Measurements from ENCODE around the gene ASXL1. TPM values are rescaled to one million over a fixed set of nuclear protein-coding genes. Genes with fewer than 3 reads are reported as not detected.

ASXL1 gene
- polyA plus RNA-seq, 1 donor (not counting 4 experiments of a cell fraction or from before 2014, with no cell fraction given), result 20.0 TPM

GRCh38 chr20:32460231-32460630 is 102.1 kb downstream of the ASXL1 start:
- Histone ChIP-seq H3K27me3 (ENCODE audit: control insufficient read depth, extremely low read depth, insufficient read depth, low read length) (no peaks in the 10 kb centered on the region), H3K4me2 (ENCODE audit: control insufficient read depth, extremely low read depth, insufficient read depth, low read depth, low read length) (no peak overlapping the region), H3K9me3 (ENCODE audit: control insufficient read depth, low read depth, low read length) (no peaks in the 10 kb centered on the region), H3K27ac (ENCODE audit: control insufficient read depth, insufficient read depth, low read length) (no peak overlapping the region), H3K9me1 (ENCODE audit: control insufficient read depth, extremely low read depth, insufficient read depth, low read length) (no peaks in the 10 kb centered on the region), H3K4me3 (ENCODE audit: control insufficient read depth in 2 of 3, extremely low read depth in 1 of 3, insufficient read depth in 2 of 3, low read depth in 1 of 3, low read length in 3 of 3) (no peak overlapping the region), H2AFZ (ENCODE audit: control insufficient read depth, low read length) (no peak overlapping the region), H3K9ac (ENCODE audit: control insufficient read depth, extremely low read depth, insufficient read depth, low read length) (no peak overlapping the region), H3K79me2 (ENCODE audit: control insufficient read depth, insufficient read depth, low read length) (no peaks in the 10 kb centered on the region), H3K4me1 (ENCODE audit: control insufficient read depth, extremely low read depth, insufficient read depth, low read length) (no peaks in the 10 kb centered on the region), H4K20me1 (ENCODE audit: control insufficient read depth, extremely low read depth, insufficient read depth, low read length) (no peaks in the 10 kb centered on the region), H3K36me3 (ENCODE audit: control insufficient read depth in 2 of 2, extremely low read depth in 1 of 2, insufficient read depth in 2 of 2, low read length in 2 of 2) (no peaks in the 10 kb centered on the region)
- FAIRE-seq (no peak), DNase-seq (ENCODE audit: low read depth, low spot score) (no peak)
- dilution Hi-C loops (cut with MboI; ENCODE audit: extremely low pct_ligation_motif_present, low sequenced_read_pairs), result no loop called here
- TF ChIP-seq CTCF (optimal IDR thresholded peaks at IDR 0.05 in 1 of 3, IDR thresholded peaks at IDR 0.05 in 1 of 3, conservative IDR thresholded peaks at IDR 0.05 in 1 of 3; ENCODE audit: extremely low read depth in 1 of 3, insufficient read depth in 2 of 3, low read length in 3 of 3), result no peak
- TF ChIP-seq EZH2 (IDR thresholded peaks at IDR 0.05; ENCODE audit: low read length), result no peak

- H3K4me3 ChIP-seq (ENCODE audit: control insufficient read depth in 2 of 3, extremely low read depth in 1 of 3, insufficient read depth in 2 of 3, low read depth in 1 of 3, low read length in 3 of 3), result no peak overlapping the region
- no peaks in the 10 kb centered on the region for H3K27me3 ChIP-seq (ENCODE audit: control insufficient read depth, extremely low read depth, insufficient read depth, low read length)
- no peak for FAIRE-seq
- TF ChIP-seq CTCF (optimal IDR thresholded peaks at IDR 0.05 in 1 of 3, IDR thresholded peaks at IDR 0.05 in 1 of 3, conservative IDR thresholded peaks at IDR 0.05 in 1 of 3; ENCODE audit: extremely low read depth in 1 of 3, insufficient read depth in 2 of 3, low read length in 3 of 3), result no peak
- no peak for TF ChIP-seq EZH2 (IDR thresholded peaks at IDR 0.05; ENCODE audit: low read length)
- H3K79me2 ChIP-seq (ENCODE audit: control insufficient read depth, insufficient read depth, low read length), result no peaks in the 10 kb centered on the region
- no peak overlapping the region for H3K27ac ChIP-seq (ENCODE audit: control insufficient read depth, insufficient read depth, low read length)
- no peak for DNase-seq (ENCODE audit: low read depth, low spot score)
- no peaks in the 10 kb centered on the region for H3K4me1 ChIP-seq (ENCODE audit: control insufficient read depth, extremely low read depth, insufficient read depth, low read length)
- H3K9me1 ChIP-seq (ENCODE audit: control insufficient read depth, extremely low read depth, insufficient read depth, low read length), result no peaks in the 10 kb centered on the region
- no peaks in the 10 kb centered on the region for H3K36me3 ChIP-seq (ENCODE audit: control insufficient read depth in 2 of 2, extremely low read depth in 1 of 2, insufficient read depth in 2 of 2, low read length in 2 of 2)
- dilution Hi-C loops (cut with MboI; ENCODE audit: extremely low pct_ligation_motif_present, low sequenced_read_pairs), result no loop called here
- H4K20me1 ChIP-seq (ENCODE audit: control insufficient read depth, extremely low read depth, insufficient read depth, low read length), result no peaks in the 10 kb centered on the region
- no peak overlapping the region for H2AFZ ChIP-seq (ENCODE audit: control insufficient read depth, low read length)
- no peak overlapping the region for H3K9ac ChIP-seq (ENCODE audit: control insufficient read depth, extremely low read depth, insufficient read depth, low read length)
- no peaks in the 10 kb centered on the region for H3K9me3 ChIP-seq (ENCODE audit: control insufficient read depth, low read depth, low read length)
- no peak overlapping the region for H3K4me2 ChIP-seq (ENCODE audit: control insufficient read depth, extremely low read depth, insufficient read depth, low read depth, low read length)
Observed at GRCh38 chr20:32460683-32461320, 102.7 kb downstream of the ASXL1 start.

All from keratinocyte (primary cell).